Suprapubic skin (tissue), 4 donors: ENCODE results near the gene PSG4.
"Not testable (repeated sequence)": the region's sequence is repeated elsewhere in the genome, so short reads cannot be mapped to it uniquely, and the experiment has no call there.

Experiments
- CTCF ChIP-seq, 2 donors: fragments of 200-600 bp in 1 of 2; fragments of 450-650 bp in 1 of 2; sonication (generic) in 1 of 2; IDR thresholded peaks; one replicate each; pipeline ENCODE4 v1.5.1; 2016 to 2019; ENCODE audit warnings: antibody characterized with exemption in 2 of 2, mild to moderate bottlenecking in 1 of 2, moderate library complexity in 1 of 2
- EP300 ChIP-seq: sonication (generic); formaldehyde crosslinking; IDR thresholded peaks from one replicate; pipeline ENCODE4 v1.6.1; 2017; ENCODE audit warnings: antibody characterized with exemption
- POLR2A ChIP-seq, 2 donors: fragments of 450-650 bp; IDR thresholded peaks; one replicate each; pipeline ENCODE4 v1.6.1; 2017; ENCODE audit warnings: antibody characterized with exemption in 2 of 2, mild to moderate bottlenecking in 2 of 2, moderate library complexity in 2 of 2
- POLR2AphosphoS5 ChIP-seq, 3 donors: sonication (generic); formaldehyde crosslinking; IDR thresholded peaks; one replicate each; pipeline ENCODE4 v1.6.1; 2017; ENCODE audit warnings: antibody characterized with exemption in 3 of 3

DNA sequence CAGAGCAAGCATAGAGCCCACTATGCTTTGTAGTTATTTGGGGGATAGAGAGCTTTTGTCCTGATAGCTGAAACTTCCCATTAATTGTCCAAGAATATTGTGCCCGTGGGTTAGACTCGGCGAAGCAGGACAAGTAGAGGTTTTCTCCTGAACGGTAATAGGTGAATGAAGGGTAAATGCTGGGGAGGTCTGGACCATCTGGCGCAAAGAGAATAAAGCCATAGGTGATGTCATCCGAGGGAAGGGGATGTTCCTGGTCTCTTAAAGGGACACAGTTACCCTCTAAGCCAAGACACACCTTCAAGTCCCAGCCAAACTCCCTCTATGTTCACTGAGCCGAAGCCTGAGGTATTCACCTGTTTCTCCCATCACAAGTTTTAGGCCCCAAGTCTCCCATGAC, 11.0 kb downstream of the PSG4 start:
- not testable (repeated sequence) for TF ChIP-seq CTCF (IDR thresholded peaks at IDR 0.05); EP300; POLR2AphosphoS5 (IDR thresholded peaks at IDR 0.05); POLR2A (IDR thresholded peaks at IDR 0.05)
